Activated CD4-positive, alpha-beta T cell treated with anti-CD3 and anti-CD28 coated beads, Interleukin-2, Interleukin-4, amounts not matched to agents 100 ng/mL and 50 ng/mL, durations not matched to agents 16 hours and 8 hours (primary cell): ENCODE measurements around the gene GAS2L3.
"Not testable (repeated sequence)": the region's sequence is repeated elsewhere in the genome, so short reads cannot be mapped to it uniquely, and the experiment has no call there.

Experiments
- DNase-seq: peaks from one replicate; pipeline ENCODE4 v3.0.0-alpha.2; 2020; ENCODE audit warnings: low spot score

Gene GAS2L3

DNA sequence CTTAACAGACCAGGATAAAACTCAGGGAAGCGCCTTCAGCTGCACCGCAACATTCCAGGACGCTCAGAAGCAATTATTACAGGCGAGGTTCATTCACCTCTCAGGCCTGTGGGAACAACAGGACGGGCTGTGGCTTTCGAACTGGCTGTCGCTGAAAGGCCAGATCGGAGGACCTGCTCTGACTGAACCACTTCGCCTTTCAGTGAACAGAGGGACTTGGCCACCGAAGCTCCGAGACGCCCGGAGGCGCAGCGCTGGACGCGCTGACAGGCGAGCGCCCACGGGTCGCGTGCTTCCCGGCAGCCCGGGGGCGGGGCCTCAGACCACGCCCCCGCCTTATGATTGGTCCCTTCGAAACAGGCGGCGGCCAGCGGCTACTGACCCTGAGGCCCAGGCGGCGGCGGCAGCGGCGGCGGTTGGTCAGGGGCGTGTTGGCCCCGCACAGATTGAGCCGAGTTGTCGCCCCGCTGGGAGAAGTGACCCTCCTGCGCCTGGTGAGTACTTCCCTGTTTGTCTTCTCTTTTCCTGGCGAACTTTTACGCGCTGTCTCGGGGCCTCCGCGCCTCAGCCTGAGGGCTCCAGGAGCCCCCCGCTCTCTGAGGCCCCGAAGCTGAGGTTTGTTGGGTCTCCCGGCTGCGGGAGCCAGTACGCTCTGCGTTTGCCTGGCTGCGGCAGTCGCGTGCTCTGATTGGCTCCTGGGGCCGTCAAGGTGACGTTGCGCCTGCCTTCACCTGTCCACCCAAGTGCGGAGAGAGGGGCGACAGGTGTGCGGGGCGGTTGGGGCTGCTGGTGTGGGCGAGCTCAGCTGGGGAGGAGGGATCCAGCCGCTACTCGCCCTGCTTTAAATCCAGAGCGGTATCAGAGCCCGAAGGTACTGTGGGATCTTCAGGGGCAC is at the start of gene GAS2L3:
GAS2L3 (plus strand) TSS at position 393 of the 895 bp plus-strand sequence. CDS start 21,221 bp downstream, outside the sequence.
- peak; percentile 60 for DNase-seq

DNA sequence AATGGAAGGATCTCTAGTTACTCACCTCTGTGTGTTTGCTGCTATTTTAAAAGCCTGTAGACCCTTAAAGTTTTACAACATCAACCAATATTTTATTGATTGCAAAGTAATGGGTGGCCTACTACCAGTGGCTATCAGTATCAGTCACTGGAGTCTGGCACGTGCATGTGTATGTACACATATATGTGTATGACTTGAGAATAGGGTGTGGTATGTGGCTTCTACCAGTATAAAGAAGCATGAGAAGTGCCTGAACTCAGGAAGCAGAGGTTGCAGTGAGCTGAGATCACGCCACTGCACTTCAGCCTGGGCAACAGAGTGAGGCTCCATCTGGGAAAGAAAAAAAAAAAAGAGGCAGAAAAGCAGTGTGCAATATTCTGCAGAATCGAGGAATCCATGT is 45.5 kb upstream of the GAS2L3 start:
- DNase-seq, result no peak

DNA sequence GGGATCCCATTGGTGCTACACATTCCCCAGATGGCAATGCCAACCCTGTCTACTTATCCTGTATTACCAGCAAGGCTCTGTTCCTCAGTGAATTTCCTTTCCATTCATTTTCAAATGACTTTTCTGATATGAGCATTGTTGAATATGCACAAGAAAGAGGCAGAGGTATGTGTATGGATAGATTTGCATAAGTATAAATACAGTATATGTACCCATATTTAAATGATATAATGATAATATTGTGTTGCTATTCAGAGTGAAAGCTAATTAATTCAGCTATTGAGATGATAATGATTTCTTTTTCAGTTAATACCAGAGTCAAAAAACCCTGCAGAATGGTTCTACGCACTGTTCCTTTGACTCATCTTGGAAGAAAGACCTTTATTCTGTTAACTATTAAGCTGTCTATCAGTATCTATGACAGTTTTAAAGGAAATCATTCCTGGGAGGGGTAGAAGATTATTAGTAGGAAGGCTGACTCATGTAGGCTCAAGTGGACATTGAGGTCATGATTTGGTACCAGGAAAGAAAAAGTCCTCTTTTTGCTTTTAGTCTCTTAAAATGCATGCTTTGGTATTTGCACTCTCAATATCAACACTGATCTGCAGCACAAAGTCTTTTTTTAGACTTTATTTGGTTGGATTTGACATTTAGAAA is 44.9 kb upstream of the GAS2L3 start:
- no peak for DNase-seq

DNA sequence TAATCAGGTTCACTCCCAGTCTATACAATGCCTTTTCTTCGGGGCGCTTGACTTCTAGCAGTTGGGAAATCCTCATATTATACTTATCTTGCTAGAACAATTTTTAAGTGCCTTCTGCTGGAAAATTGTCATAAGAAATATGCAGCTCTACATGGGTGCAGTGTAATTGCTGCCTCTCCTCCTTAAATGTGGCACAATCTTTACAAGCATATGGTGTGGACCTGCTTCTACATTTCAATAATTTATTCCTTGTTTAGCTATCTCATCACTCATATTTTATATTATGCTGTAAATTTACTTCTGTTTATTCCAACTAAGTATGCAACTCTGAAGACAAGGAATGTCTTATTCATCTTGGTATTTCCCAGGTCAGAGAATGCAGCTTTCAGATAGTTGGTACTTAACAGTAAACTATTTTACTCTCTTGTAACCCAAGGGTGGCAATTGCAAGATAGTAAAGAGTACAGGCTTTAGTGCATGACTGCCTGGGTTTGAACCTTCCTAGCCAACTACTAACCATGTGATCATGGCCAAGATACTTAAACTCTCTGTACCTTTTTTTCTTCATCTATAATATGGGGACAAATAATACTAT is 43.6 kb upstream of the GAS2L3 start:
- DNase-seq, result no peak

DNA sequence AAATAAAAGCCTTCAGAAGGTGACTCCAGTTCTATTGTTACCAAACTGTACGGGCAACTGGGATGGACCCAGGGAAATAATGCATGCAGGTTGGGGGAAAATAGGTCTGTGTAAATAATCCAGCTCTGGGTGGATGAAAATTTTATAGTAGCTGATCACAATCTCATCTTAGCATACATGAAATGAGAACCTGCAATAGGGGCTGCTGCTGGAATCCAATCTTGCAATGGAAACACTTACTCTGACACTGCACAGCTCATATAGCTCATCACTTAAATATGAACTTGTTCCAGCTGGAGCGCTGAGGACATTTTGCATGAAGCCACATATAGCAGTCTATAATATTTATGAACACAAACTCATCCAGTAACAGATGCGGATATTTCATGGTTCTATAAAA is 40.1 kb upstream of the GAS2L3 start:
- DNase-seq, result no peak

DNA sequence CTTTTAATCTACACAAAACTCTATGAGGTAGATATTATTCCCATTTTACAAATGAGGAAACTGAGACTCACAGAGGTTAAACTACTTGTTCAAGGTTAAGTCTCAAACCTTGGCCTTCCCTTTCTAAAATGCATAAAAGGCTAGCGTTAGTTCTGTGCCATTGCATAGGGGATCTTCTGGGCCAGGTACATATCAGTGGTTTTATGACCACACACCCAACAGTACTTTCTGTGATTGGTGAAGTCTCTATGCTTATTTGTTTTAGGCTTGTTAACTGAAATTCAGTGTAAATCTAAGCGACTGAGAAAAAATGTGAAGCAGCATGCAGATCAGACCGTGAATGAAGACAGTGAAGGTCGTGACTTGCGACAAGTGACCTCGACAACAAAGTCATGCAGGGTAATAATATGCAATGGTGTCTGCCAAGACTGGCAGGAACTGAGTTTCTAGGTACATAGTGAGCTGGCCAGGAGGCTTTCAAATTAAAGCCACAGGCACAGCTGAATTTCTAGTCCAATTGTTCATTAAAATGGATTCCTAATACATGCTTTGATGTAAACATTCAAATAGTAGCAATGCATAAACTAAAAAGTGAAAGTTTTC is 38.8 kb upstream of the GAS2L3 start:
- no peak for DNase-seq

DNA sequence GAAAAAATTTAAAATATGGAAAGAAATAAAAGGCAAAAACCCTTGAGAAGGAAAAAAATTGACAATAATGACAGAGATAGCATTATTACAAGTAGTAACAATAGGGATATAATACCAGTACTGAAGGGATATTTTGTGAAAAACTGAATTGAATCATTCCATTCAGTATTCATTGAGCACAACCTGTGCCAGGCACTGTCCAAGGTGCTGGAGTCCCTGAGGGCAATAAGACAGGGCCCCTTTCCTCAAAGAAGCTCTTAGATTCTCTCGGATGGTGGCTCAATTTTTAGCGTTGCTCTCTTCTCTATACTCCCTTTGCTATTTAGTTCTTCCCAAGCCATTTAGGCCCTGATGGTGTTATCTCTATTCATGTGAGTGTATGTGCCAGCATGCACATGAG is 34.3 kb upstream of the GAS2L3 start:
- peak; percentile 9 for DNase-seq

DNA sequence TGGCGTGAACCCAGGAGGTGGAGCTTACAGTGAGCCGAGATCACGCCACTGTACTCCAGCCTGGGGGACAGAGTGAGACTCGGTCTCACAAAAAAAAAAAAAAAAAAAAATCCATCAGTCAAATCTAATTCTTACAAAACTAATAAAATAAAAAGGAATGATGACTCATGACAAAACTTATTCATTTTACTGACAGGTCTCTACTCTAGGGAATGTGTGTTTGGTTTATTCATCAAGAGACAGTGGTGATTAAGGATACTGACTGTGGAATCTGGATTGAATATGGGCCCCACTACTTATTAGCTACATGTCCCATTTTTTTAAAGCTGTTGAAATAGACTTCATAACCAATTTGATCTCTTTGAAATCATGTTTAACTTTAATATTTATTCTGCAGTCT is 29.3 kb upstream of the GAS2L3 start:
- DNase-seq, result no peak

DNA sequence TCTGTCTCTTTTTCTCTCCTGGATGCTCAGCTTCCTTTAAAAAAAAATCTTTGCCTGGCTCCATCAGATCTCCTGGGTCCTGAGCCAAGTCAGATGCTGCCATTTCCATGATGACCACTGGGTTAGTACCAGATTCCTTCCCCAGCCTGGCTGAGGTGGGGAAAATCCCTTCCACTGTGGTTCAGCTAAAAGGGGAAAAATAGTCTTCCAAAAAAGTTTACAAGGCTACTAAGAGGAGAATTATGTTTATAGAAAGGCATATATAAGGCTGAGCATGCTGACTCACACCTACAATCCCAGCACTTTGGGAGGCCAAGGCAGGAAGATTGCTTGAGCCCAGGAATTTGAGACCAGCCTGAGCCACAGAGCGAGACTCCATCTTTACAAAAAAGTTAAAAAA is 28.4 kb upstream of the GAS2L3 start:
- DNase-seq, result no peak

DNA sequence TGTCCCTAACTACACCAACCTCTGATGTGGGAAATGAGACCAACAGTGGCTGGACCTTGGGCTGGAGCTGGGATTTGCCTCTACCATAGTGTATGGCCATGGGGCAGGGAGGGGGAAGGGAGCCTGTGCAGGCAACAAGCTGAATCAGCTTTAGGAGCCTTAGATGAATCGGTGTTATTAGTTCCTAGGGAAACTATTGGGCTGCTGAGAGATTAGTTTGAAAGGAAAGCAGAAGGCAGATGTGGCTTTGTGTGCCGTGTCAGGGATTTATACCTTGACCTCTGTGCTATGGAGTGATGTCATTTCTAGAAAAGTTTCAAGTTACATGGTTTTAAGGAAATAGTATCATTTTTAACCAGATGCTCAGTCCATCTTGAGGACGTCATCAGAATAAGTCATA is 19.5 kb upstream of the GAS2L3 start:
- no peak for DNase-seq

DNA sequence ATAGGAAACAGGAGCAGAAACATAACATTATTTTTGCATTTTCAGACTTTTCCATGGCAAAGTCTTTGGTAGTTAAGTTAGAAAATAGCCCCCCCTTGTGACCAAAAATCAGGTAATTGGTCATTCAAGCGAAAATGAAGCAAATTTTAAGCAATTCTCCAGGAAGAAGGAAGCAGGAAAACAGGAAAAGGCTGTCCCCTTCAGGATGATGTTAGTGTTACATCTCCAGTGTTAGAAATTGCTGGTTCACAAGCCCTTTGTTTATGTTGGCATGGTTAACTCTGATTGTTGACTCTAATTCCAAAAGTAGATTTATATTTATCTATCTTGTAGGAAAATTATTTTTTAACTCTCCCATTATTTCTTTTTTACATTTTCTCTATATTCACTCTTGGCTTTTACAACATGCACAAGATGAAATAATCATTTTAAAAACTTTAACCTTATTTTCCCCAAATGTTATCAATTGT is 18.8 kb upstream of the GAS2L3 start:
- DNase-seq, result peak; percentile 18

DNA sequence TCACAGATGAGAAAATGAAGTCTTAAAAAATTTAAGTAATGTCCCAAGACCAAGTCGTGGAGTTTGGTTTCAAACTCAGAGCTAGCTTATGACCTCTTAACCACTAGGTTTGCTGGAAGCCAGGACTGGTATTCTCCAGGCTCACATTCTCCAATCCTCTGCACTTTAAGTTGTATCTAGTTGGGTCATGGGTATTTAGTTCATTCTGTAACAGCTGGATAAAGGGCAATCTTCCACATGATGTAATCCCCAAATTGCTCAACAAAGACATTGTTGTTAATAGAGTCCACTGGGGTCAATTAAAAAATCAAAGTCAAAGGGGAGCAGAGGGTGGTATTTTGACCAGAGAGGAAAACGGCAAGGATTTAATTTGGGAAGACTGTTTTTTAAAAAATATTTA is 17.8 kb upstream of the GAS2L3 start:
- no peak for DNase-seq

DNA sequence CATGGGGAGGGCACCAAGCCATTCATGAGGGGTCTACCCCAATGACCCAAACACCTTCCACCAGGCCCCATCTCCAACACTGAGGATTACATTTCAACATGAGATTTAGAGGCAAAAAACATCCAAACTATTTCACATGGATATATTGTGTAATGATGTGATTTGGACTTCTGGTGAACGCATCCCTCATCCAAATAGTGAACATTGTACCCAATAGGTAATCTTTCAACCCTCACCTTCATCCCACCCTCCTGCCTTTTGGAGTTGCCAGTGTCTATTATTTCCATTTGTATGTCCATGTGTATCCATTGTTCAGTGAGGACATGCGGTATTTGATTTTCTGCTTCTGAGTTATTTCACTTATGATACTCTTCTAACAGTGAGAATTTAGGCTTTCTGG is 16.1 kb upstream of the GAS2L3 start:
- no peak for DNase-seq

DNA sequence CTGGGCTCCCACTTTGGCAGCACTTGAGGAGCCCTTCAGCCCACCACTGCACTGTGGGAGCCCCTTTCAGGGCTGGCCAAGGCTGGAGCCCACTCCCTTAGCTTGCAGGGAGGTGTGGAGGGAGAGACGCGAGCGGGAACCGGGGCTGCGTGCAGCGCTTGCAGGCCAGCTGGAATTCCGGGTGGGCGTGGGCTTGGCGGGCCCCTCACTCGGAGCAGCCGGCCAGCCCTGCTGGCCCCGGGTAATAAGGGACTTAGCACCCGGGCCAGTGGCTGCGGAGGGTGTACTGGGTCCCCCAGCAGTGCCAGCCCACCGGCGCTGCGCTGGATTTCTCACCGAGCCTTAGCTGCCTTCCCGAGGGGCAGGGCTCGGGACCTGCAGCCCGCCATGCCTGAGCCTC is 14.2 kb upstream of the GAS2L3 start:
- not testable (repeated sequence) for DNase-seq

DNA sequence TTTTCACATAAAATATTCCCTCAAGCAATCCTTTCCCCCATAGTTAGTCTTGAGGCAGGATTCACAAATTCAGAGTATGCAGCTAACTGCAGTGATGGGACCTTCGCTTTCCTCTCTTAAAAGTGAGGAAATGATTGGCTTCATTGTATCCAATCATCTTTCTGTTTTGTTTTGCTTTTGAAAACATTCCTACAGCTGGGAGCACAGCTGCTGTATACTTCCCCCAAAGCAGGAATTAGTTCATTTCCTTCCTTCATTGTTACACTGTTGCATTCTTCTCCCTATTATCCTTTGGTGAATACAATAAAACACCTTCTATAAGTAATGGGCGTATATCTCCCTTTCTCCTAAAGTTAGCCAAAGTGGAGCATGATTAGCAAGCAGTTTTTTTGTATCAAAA is 9.4 kb upstream of the GAS2L3 start:
- DNase-seq, result no peak

DNA sequence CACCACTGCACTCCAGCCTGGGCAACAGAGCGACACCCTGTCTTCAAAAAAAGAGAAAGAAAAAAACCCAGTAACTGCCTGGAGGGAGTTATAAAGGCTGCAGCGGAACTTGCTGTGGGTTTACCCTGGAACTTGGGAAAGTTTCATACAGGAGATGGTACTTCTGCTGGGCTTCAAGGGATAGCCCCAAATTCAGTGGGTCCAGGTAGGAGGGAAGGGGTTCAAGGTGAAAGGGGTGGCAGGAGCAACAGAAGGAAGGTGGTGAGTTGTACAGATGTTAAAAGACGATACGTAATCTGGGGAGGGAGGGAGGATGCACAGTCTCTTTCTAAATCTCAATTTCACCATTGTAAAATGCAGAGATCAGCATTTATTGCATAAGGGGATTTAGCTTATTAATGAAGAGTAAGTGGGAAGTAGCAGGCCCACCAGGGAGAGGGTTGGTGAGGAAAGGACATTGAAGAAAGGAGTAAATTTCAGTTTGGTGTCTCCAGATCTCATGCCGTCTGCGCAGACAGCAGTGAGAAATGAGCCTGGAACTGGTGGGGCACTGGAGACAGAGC is 8.5 kb upstream of the GAS2L3 start:
- DNase-seq, result no peak

DNA sequence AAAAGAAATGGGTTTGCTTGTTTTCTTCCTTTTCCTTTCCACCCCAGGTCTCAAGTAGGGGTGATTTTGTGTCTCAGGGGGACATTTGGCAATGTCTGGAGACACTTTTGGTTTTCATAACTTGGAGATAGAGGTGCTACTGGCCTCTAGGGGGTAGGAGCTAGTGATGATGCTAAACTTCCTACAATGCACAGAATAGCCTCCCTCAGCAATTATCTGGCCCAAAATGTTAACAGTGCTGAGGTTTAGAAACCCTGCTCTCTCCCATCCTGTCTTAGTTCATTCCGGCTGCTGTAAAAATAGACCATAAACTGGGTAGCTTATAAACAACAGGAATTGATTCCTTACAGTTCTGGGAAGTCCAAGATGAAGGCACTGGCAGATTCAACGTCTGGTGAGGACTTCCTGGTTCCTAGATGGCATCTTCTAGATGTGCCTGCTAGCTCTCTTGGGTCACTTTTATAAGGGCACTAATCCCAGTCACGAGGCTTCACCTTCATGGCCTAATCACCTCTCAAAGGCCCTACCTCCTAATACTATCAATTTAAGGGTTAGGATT is 7.4 kb upstream of the GAS2L3 start:
- DNase-seq, result no peak

DNA sequence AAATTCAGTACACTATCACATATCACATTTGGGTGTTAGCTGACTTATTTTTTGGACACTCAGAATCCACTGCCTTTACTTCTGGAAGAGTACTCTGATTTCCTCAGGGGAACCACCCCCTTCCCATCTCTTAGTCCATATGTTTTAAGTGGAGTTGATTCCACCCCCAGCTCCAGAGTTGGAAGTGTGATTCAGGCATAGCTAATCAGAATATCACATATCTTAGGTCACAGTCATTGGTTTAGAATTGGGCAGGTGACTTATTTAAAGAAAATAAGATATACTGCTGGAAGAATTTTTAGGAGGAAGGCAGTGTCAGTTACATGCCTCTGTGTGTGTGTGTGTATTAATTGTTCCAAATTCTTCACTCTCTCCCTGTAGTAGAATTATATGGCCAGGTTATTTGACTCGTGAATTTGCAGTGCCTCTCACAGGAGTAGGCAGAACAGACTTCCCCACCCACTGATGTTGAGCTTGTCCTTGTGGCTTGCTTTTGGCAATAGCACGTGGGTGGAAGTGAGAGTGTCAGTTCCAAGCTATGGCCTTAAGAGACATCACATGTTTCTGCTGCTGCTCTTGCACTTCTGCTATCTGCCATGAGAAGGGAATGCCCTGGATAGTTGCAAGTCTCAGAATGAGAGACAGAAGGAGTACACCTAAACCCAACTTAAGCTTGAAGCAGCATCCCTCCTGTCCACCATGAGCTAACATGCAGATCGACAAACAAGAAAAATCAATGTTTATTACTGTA is 6.4 kb upstream of the GAS2L3 start:
- DNase-seq, result peak; percentile 2

DNA sequence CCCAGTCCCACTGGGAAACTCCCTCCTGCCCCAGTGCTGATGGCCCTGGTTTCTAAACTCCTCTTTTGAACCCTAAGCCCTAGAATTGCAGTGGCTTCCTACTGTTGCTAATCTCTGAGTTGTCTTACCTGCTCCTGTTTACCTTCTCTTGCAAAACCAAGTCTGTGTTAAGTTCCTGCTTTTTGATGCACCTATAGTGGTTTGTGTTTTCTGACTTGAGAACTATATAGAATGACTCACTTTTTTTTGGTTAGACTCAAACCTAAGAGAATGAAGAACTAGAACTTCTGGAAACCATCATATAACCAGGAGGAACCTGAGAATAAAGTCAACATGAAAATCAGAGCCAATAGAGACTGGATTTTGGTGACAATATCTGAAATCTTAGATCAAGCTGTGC is 5.5 kb upstream of the GAS2L3 start:
- no peak for DNase-seq

DNA sequence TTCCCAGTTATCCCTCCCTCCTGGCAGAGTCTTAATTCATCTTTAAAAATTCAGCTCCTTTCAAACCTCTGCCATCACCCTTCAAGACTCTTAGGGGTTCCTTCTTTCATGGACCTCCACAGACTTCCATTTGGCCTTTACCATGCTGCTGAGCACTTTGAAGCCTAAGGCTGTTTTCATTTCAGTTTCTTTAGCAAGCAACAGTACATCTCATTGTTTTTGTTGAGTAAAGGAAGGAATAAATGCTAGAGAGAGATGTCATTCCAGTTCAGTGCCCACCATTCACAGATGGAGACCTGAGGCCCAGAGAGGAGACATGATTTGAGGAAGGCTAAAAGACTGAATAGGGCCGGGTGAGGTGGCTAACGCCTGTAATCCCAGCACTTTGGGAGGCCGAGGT is 1.3 kb upstream of the GAS2L3 start:
- no peak for DNase-seq
